ENCODE measurements around the gene ZNF658. TPM values are rescaled to one million over a fixed set of nuclear protein-coding genes. Genes with fewer than 3 reads are reported as not detected.
"Not testable (repeated sequence)": the region's sequence is repeated elsewhere in the genome, so short reads cannot be mapped to it uniquely, and the experiment has no call there.

The ZNF658 gene
- total RNA-seq: 1 to 10 TPM; 2.2 to 4.0 TPM

GRCh38 chr9:66900490-66901131 lies at the start of gene ZNF658:
ZNF658 (plus strand) TSS chr9:66900725; CDS start chr9:66903562, 2,837 bp downstream.
- not testable (repeated sequence) for H3K9me3 ChIP-seq; H3K36me3 ChIP-seq; H3K27ac ChIP-seq; H3K4me1 ChIP-seq (ENCODE audit: control insufficient read depth in 1 of 2, low read depth in 2 of 2); H3K27me3 ChIP-seq (replicated peaks; ENCODE audit: insufficient read depth)
- peak; percentile 88 for ATAC-seq (ENCODE audit: insufficient number of reproducible peaks, low FRiP score, low read depth)
- peak within 1 kb of the TSS; percentile 75 for H3K4me3 ChIP-seq
- peak; percentile 29 for DNase-seq (ENCODE audit: low spot score)

GRCh38 chr9:66861732-66862131 lies 38.8 kb upstream of the ZNF658 start:
- DNase-seq (ENCODE audit: low spot score); H3K27me3 ChIP-seq (replicated peaks; ENCODE audit: insufficient read depth); ATAC-seq (ENCODE audit: insufficient number of reproducible peaks, low FRiP score, low read depth): not testable (repeated sequence)

DNA sequence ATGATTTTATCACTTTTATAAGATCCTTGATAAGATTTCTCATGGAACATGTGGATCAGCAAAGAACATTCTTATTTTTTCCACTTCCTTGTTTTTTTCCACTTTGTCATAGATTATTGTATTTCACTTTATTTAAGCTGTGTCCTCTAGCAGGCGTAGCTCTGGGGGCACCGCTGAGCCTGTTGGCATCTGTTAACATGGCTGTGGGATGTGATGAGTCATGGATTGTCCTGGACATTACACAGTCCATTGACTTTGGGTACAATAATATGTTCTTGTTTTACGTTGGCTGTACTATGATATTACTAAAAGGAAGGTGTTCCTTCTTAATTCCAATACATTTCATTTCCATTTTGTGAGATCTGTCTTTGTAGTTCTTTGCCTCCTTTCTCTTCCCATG lies 31.9 kb upstream of the ZNF658 start:
- not testable (repeated sequence) for H3K9me3 ChIP-seq; ATAC-seq (ENCODE audit: insufficient number of reproducible peaks, low FRiP score, low read depth)

More at GRCh38 chr9:66861732-66862131, 38.8 kb upstream of the ZNF658 start:
- H3K4me3 ChIP-seq; H3K36me3 ChIP-seq; H3K4me1 ChIP-seq (ENCODE audit: control insufficient read depth in 1 of 2, low read depth in 2 of 2); H3K9me3 ChIP-seq; H3K27ac ChIP-seq: not testable (repeated sequence)

DNA sequence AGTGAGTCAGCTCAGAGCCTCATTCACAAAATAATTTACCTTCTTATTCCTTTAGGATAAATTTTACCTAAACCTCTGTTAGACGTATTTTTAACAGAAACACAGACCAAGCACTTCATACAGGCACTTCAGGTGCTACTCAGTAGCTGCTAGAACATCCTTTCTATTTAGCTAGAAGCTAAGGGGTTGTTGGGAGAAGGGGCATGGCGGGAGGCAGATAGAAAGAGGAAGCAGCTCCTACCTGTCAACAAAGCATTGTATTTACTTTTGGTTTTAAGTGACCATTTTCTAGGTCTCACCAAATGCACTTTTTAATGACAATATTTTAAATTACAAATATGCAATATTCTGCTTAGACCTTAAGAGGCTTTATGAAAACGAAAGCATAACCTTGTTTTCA lies 19.9 kb upstream of the ZNF658 start:
- ATAC-seq (ENCODE audit: insufficient number of reproducible peaks, low FRiP score, low read depth); H3K9me3 ChIP-seq; DNase-seq (ENCODE audit: low spot score); H3K4me1 ChIP-seq (ENCODE audit: control insufficient read depth in 1 of 2, low read depth in 2 of 2); H3K27ac ChIP-seq; H3K4me3 ChIP-seq; H3K27me3 ChIP-seq (replicated peaks; ENCODE audit: insufficient read depth); H3K36me3 ChIP-seq: not testable (repeated sequence)

More for the DNA sequence above, 31.9 kb upstream of the ZNF658 start:
- H3K27me3 ChIP-seq (replicated peaks; ENCODE audit: insufficient read depth); H3K27ac ChIP-seq; DNase-seq (ENCODE audit: low spot score); H3K36me3 ChIP-seq; H3K4me3 ChIP-seq; H3K4me1 ChIP-seq (ENCODE audit: control insufficient read depth in 1 of 2, low read depth in 2 of 2): not testable (repeated sequence)

GRCh38 chr9:66881847-66882246 lies 18.7 kb upstream of the ZNF658 start:
- H3K27me3 ChIP-seq (replicated peaks; ENCODE audit: insufficient read depth); H3K4me3 ChIP-seq; H3K9me3 ChIP-seq; H3K27ac ChIP-seq; ATAC-seq (ENCODE audit: insufficient number of reproducible peaks, low FRiP score, low read depth); H3K4me1 ChIP-seq (ENCODE audit: control insufficient read depth in 1 of 2, low read depth in 2 of 2); H3K36me3 ChIP-seq; DNase-seq (ENCODE audit: low spot score): not testable (repeated sequence)

DNA sequence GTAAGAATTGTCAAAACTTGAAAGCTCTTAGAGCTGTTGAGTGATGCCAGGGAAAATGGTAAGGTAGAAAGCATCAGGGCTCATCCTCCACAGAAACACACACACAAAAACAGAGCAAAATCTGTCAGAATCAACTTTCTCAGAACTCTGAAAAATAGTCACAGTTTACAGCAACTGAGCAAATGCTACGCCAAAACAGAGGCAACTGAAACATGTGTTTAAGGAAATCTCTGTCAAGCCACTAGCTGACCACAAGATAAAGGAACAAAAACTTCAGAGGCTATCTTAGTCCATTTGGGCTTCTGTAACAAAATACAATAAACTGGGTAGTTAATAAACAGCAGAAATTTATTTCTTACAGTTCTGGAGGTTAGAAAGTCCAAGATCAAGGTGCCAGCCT lies 10.2 kb upstream of the ZNF658 start:
- H3K4me1 ChIP-seq (ENCODE audit: control insufficient read depth in 1 of 2, low read depth in 2 of 2); H3K4me3 ChIP-seq; H3K36me3 ChIP-seq; H3K27ac ChIP-seq; H3K27me3 ChIP-seq (replicated peaks; ENCODE audit: insufficient read depth); ATAC-seq (ENCODE audit: insufficient number of reproducible peaks, low FRiP score, low read depth); DNase-seq (ENCODE audit: low spot score); H3K9me3 ChIP-seq: not testable (repeated sequence)

GRCh38 chr9:66901141-66901540 lies 616 bp downstream of the ZNF658 start:
- not testable (repeated sequence) for H3K27me3 ChIP-seq (replicated peaks; ENCODE audit: insufficient read depth); H3K27ac ChIP-seq; DNase-seq (ENCODE audit: low spot score); H3K9me3 ChIP-seq; ATAC-seq (ENCODE audit: insufficient number of reproducible peaks, low FRiP score, low read depth); H3K36me3 ChIP-seq; H3K4me1 ChIP-seq (ENCODE audit: control insufficient read depth in 1 of 2, low read depth in 2 of 2)
- H3K4me3 ChIP-seq: peak overlapping the region; percentile 75

DNA sequence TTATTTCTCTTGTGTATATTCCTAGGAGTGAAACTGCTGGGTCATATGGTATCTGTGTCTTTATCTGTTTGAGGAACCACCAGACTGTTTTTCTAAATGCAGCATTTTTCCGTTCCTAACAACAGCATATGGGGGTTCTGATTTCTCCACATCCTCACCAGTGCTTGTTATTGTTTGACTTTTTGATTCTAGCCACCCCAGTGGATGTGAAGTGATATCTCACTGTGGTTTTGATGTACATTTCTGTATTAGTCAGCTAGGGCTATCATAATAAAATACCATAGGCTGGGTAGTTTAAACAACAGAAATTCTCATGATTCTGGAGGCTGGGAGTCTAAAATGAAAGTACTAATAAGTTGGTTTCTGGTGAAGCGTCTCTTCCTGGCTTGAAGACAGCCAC lies 9.0 kb downstream of the ZNF658 start:
- not testable (repeated sequence) for H3K27me3 ChIP-seq (replicated peaks; ENCODE audit: insufficient read depth); ATAC-seq (ENCODE audit: insufficient number of reproducible peaks, low FRiP score, low read depth); H3K27ac ChIP-seq; H3K9me3 ChIP-seq; DNase-seq (ENCODE audit: low spot score); H3K4me3 ChIP-seq; H3K36me3 ChIP-seq; H3K4me1 ChIP-seq (ENCODE audit: control insufficient read depth in 1 of 2, low read depth in 2 of 2)

DNA sequence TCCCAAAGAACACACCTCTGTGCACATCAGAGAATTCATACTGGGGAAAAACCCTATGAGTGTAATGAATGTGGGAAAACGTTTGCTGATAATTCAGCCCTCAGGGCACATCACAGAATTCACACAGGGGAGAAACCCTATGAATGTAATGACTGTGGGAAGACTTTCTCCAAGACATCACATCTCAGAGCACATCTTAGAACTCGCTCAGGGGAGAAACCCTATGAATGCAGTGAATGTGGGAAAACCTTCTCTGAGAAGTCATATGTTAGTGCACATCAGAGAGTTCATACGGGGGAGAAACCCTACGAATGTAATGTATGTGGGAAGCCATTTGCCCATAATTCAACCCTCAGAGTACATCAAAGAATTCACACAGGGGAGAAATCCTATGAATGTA lies 19.5 kb downstream of the ZNF658 start:
- H3K9me3 ChIP-seq; H3K27ac ChIP-seq; DNase-seq (ENCODE audit: low spot score); H3K36me3 ChIP-seq; H3K27me3 ChIP-seq (replicated peaks; ENCODE audit: insufficient read depth); H3K4me3 ChIP-seq; ATAC-seq (ENCODE audit: insufficient number of reproducible peaks, low FRiP score, low read depth); H3K4me1 ChIP-seq (ENCODE audit: control insufficient read depth in 1 of 2, low read depth in 2 of 2): not testable (repeated sequence)

- not testable (repeated sequence) for H3K4me1 ChIP-seq (ENCODE audit: control insufficient read depth in 1 of 2, low read depth in 2 of 2); H3K27ac ChIP-seq; H3K4me3 ChIP-seq; ATAC-seq (ENCODE audit: insufficient number of reproducible peaks, low FRiP score, low read depth); H3K9me3 ChIP-seq; H3K27me3 ChIP-seq (replicated peaks; ENCODE audit: insufficient read depth); H3K36me3 ChIP-seq; DNase-seq (ENCODE audit: low spot score)
These were observed 35.8 kb downstream of the ZNF658 start for GRCh38 chr9:66936194-66936870.

DNA sequence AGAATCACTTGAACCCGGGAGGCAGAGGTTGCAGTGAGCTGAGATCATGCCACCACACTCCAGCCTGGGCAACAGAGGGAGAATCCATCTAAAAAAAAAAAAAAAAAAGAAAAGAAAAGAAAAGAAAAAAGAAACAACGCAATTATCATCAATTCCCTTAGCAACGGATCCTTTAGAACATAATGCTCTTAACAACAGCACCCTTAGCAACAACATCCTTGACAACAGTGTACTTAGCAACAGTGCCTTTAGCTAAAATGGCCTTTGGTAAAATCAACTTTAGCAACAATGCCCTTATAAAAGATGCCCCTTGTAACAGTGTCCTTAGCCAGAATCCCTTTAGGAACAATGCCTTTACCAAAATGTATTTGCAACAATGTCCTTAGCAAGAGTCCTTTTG lies 37.1 kb downstream of the ZNF658 start:
- not testable (repeated sequence) for ATAC-seq (ENCODE audit: insufficient number of reproducible peaks, low FRiP score, low read depth); DNase-seq (ENCODE audit: low spot score); H3K9me3 ChIP-seq; H3K36me3 ChIP-seq; H3K27me3 ChIP-seq (replicated peaks; ENCODE audit: insufficient read depth); H3K4me1 ChIP-seq (ENCODE audit: control insufficient read depth in 1 of 2, low read depth in 2 of 2); H3K4me3 ChIP-seq; H3K27ac ChIP-seq

- DNase-seq (ENCODE audit: low spot score); H3K4me1 ChIP-seq (ENCODE audit: control insufficient read depth in 1 of 2, low read depth in 2 of 2); H3K27me3 ChIP-seq (replicated peaks; ENCODE audit: insufficient read depth); ATAC-seq (ENCODE audit: insufficient number of reproducible peaks, low FRiP score, low read depth); H3K36me3 ChIP-seq; H3K9me3 ChIP-seq; H3K4me3 ChIP-seq; H3K27ac ChIP-seq: not testable (repeated sequence)
These were observed 37.8 kb downstream of the ZNF658 start for GRCh38 chr9:66938322-66938721.
